GM19240 (cell line): ENCODE data around the gene JMJD6.
"Not testable (repeated sequence)": the region's sequence is repeated elsewhere in the genome, so short reads cannot be mapped to it uniquely, and the experiment has no call there.

ENCODE experiments used
- DNase-seq: peaks from one replicate; pipeline ENCODE4 v3.0.0; 2011; ENCODE audit warnings: low spot score; ENCODE audit not compliant: insufficient read length

The JMJD6 gene

GRCh38 chr17:76736349-76737081 lies 10.1 kb upstream of the JMJD6 start:
- no peak for DNase-seq

DNA sequence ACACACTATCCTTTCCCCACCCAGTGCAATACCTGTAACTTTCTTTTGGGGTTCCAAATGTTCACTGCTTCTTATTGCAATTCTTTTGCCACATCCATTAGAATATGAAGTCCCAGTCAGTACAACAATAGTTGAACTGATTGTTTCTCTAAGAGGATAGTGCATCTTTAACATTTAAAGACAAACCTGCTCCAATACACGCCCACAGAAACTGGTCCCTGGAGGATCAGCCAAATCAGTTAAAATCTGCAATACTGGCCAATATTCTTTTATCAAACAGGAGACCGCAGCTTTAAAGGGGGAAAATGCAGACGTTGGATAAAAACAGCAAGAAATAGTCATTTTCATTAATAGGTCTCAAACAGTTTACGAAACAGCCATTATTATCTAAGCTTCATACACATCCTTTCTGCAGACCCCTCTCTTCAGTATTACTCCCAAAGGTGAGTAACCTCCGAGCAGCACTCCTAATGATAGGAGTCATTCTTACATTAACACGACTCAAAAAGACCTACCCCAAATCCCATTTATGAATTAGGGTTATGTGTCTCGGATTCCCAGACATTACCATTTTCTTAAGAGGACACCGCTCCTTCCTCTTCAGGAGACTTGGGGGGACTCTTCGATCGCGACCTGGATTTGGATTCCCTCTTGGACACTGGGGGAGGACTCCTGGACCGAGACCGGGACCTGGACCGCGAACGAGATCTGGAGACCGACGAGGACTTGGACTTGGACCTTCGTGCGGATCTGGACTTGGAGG lies 9.4 kb upstream of the JMJD6 start:
- DNase-seq = no peak

- DNase-seq = no peak
Observed at GRCh38 chr17:76735006-76735405, 8.6 kb upstream of the JMJD6 start.

GRCh38 chr17:76734080-76734840 lies 7.9 kb upstream of the JMJD6 start:
- no peak for DNase-seq

DNA sequence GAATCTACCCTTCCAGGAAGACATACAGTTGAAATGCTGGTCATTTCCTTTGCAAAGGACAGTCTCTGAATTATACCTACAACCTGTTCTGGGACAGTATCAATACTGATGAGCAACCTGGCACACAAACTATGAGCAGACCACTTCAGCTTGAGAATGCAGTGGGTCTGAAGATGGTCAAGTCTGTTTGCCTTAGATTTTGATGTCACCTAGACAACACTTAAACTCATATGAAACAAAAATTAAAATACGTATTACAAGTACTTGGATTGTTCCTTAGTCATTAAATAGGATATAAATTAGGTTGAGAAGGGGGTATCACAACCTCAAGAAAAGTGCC lies 7.2 kb upstream of the JMJD6 start:
- DNase-seq = no peak

GRCh38 chr17:76732734-76733617 lies 6.6 kb upstream of the JMJD6 start:
- no peak for DNase-seq

- not testable (repeated sequence) for DNase-seq
Observed at GRCh38 chr17:76731800-76732733, 5.7 kb upstream of the JMJD6 start.

GRCh38 chr17:76727745-76728456 lies 1.5 kb upstream of the JMJD6 start:
- no peak for DNase-seq

DNA sequence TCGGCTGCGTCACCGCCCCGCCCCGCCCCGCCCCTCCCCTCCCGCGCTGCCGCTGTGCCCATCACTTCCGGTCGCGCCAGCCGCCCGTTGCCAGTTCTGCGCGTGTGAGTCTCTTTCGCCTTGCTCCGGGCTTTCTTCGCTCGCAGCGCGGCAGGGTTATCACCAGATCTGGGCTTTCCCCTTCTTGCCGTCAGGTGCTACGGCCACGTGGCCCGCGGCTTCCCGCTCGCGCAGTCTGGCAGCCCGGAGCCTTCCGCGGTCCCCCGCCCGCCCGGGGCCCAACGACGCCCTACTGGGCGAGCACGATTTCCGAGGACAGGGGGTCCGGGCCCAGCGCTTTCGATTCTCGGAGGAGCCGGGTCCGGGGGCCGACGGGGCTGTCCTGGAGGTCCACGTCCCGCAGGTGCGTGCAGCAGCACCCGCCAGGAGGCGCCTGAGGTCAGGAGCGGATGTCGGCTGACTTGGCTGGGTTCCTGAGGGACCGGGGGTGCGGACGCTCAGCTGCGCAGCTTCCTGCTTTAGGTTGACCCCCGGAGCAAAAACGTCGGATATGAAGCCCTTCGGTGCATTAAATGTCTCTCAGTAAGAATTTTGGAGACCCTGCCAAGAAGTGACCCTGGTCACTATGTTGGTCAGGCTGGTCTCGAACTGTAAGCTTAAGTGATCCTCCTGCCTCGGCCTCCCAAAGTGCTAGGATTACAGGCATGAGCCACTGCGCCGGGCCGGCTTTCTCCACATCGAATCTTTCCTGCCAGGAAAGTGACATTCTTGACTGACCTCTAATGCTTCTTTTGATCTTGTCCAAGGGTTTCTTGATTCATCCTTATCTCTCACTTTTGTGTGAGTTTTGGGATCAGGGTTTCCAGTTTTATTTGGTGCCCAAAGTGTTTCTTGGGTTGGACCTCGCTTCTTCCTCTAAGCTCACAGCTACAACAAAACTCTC lies 641 bp upstream of the JMJD6 start, which contains the start of gene METTL23:
Gene METTL23, plus strand, starts transcription at position 64 of the 943 bp plus-strand sequence. CDS start 2,872 bp downstream, outside the sequence.
- DNase-seq = no peak

- no peak for DNase-seq
Observed at GRCh38 chr17:76725580-76726230, 701 bp downstream of the JMJD6 start.

GRCh38 chr17:76723812-76724211 lies 2.6 kb downstream of the JMJD6 start:
- no peak for DNase-seq

DNA sequence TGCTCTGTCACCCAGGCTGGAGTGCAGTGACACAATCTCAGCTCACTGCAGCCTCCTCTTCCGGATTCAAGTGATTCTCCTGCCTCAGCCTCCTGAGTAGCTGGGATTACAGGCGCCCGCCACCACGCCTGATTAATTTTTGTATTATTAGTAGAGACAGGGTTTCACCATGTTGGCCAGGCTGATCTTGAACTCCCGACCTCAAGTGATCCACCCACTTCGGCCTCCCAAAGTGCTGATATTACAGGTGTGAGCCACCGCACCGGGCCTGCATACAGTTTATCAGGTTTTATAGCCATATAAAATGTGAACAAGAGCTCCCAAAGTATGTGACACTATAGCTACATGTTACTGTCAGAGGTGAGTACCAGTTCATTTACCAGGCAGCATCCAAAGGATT lies 3.4 kb downstream of the JMJD6 start:
- not testable (repeated sequence) for DNase-seq

- no peak for DNase-seq
Observed at GRCh38 chr17:76722279-76722678, 4.1 kb downstream of the JMJD6 start.

DNA sequence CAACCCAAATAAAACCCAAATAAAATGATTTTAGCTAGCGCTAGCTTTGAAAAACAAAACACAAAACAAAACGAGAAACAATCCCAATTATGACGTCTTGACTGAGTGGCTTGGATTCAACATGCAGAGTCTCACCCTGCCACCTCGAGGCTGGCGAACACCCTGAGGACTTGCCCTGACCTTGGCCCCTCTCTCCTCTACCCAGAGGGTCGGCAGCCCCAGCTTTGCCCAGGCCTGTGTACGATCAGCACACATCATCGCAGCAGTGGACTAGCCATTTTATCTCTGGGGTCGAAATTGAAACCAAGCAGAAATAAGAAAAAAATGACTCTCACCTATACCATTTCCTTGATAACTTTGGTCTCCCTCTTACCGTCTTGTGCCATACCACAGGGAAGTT lies 4.9 kb downstream of the JMJD6 start:
- DNase-seq = no peak

- DNase-seq = no peak
Observed at GRCh38 chr17:76720941-76721340, 5.5 kb downstream of the JMJD6 start.

DNA sequence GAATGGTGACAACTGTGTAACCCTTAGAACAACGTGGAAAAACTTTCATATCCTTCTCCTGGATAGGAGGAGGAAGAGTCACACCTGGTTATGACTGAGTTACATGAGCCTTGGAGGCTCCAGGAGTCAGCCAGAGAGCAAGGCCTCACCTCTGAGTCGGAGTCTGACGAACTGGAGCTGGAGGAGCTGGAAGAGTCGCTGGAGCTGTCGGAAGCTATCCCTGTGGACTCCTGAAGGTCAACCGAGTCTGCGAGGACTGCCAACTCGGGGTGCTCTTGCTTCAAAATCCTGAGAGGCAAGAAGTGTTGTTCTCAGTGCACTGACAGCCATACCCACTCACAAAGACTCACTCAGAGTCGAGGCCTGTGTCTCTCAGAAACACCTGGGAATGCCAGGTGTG lies 6.2 kb downstream of the JMJD6 start:
- DNase-seq = no peak

DNA sequence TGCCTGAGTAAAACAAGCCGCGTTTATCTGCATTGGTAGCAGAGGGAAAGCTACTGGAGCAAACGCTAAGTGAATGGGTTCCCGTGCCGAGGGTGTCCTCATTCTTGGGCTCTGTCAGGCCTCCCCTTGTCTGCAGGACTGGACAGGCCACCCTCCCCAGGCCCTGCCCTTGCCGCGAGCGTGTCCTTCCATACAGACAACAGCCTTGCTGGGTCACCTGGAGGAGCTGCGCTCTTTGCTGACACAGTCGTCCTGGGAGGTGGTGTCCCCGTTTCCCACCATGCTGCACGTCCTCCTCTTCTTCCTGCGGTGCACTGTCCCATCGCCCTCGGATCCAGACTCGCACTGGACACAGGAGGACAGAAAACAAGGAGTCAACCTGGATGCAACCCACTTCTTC lies 7.9 kb downstream of the JMJD6 start:
- no peak for DNase-seq

DNA sequence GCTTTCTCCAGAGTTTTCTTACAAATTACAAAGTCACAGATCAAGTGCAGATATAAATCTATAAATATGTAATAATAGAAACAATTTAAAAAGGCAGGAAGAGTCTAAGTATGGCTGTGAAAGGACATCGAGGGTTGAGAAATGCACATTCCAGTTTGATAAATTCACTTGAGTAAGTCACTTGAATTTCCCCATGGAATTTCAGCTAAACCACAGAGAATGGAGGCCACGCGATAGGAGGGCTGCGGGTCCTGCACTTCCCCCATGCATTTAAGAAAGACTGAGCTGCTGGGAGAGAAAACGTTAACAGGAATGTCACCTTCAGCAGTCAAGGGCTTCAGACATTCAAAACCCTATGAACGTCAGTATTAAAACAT lies 9.6 kb downstream of the JMJD6 start:
- DNase-seq = no peak
